ENCODE data around the gene EYA2. TPM values are rescaled to one million over a fixed set of nuclear protein-coding genes. Genes with fewer than 3 reads are reported as not detected.

EYA2 gene
- total RNA-seq, 1 experiment from 2014 or later = 0.33 TPM

GRCh38 chr20:47079047-47079446, 184.4 kb downstream of the EYA2 start:
- no peaks in the 10 kb centered on the region for H3F3A ChIP-seq (ENCODE audit: low read length, unreplicated experiment)
- no peaks in the 10 kb centered on the region for H3K79me2 ChIP-seq (ENCODE audit: low read length)
- H3K4me2 ChIP-seq (ENCODE audit: low read length) = no peak overlapping the region
- no peak overlapping the region for H3K27ac ChIP-seq (ENCODE audit: low read length)
- DNase-seq (no peak), ATAC-seq (no peak)
- H3K27me3 ChIP-seq (ENCODE audit: low read length) = no peaks in the 10 kb centered on the region; the same call in 1 of the 2 replicates
- no peak for TF ChIP-seq EZH2phosphoT487 (IDR thresholded peaks at IDR 0.05; ENCODE audit: borderline replicate concordance, low read length)
- TF ChIP-seq, protein P1, sequence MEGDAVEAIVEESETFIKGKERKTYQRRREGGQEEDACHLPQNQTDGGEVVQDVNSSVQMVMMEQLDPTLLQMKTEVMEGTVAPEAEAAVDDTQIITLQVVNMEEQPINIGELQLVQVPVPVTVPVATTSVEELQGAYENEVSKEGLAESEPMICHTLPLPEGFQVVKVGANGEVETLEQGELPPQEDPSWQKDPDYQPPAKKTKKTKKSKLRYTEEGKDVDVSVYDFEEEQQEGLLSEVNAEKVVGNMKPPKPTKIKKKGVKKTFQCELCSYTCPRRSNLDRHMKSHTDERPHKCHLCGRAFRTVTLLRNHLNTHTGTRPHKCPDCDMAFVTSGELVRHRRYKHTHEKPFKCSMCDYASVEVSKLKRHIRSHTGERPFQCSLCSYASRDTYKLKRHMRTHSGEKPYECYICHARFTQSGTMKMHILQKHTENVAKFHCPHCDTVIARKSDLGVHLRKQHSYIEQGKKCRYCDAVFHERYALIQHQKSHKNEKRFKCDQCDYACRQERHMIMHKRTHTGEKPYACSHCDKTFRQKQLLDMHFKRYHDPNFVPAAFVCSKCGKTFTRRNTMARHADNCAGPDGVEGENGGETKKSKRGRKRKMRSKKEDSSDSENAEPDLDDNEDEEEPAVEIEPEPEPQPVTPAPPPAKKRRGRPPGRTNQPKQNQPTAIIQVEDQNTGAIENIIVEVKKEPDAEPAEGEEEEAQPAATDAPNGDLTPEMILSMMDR (conservative IDR thresholded peaks at IDR 0.05; ENCODE audit: low read depth, low read length) = no peak
- no peak for TF ChIP-seq EZH2 (IDR thresholded peaks at IDR 0.05; ENCODE audit: low read length, unreplicated experiment)
- no peaks in the 10 kb centered on the region for H3K9me3 ChIP-seq (ENCODE audit: low read length)
- no peak overlapping the region for H3K9ac ChIP-seq (ENCODE audit: low read length)
- no TSS peak for BruUV-seq (replicated peaks)
- ChIA-PET CTCF (no interaction called here), POLR2A (ENCODE audit: unreplicated experiment) (no interaction called here)
- no peaks in the 10 kb centered on the region for H3K9me2 ChIP-seq (replicated peaks; ENCODE audit: low read length)
- H3K36me3 ChIP-seq (ENCODE audit: low read depth, low read length) = no peaks in the 10 kb centered on the region
- H3K4me1 ChIP-seq (ENCODE audit: insufficient read depth, low read length) = no peaks in the 10 kb centered on the region
- H4K20me1 ChIP-seq (ENCODE audit: low read length) = no peaks in the 10 kb centered on the region
- H3K4me3 ChIP-seq (ENCODE audit: low read length) = no peak overlapping the region
- H2AFZ ChIP-seq (ENCODE audit: low read length) = no peak overlapping the region
- intact Hi-C loops (cut with micrococcal nuclease) = no loop called here

- ChIA-PET POLR2A (ENCODE audit: unreplicated experiment) (no interaction called here), CTCF (no interaction called here)
- Histone ChIP-seq H3K9me2 (replicated peaks; ENCODE audit: low read length) (no peaks in the 10 kb centered on the region), H4K20me1 (ENCODE audit: low read length) (no peaks in the 10 kb centered on the region), H3K27me3 (ENCODE audit: low read length) (no peaks in the 10 kb centered on the region; the same call in 1 of the 2 replicates), H3K4me1 (ENCODE audit: insufficient read depth, low read length) (no peaks in the 10 kb centered on the region), H3F3A (ENCODE audit: low read length, unreplicated experiment) (no peaks in the 10 kb centered on the region), H3K4me2 (ENCODE audit: low read length) (no peak overlapping the region), H3K79me2 (ENCODE audit: low read length) (no peaks in the 10 kb centered on the region), H3K9ac (ENCODE audit: low read length) (no peak overlapping the region), H3K4me3 (ENCODE audit: low read length) (no peak overlapping the region), H3K36me3 (ENCODE audit: low read depth, low read length) (no peaks in the 10 kb centered on the region), H2AFZ (ENCODE audit: low read length) (no peak overlapping the region), H3K9me3 (ENCODE audit: low read length) (no peaks in the 10 kb centered on the region), H3K27ac (ENCODE audit: low read length) (no peak overlapping the region)
- TF ChIP-seq, protein P1 (conservative IDR thresholded peaks at IDR 0.05; ENCODE audit: low read depth, low read length) = no peak
- TF ChIP-seq EZH2phosphoT487 (IDR thresholded peaks at IDR 0.05; ENCODE audit: borderline replicate concordance, low read length) = no peak
- BruUV-seq (replicated peaks) = no TSS peak
- ATAC-seq (no peak), DNase-seq (no peak)
- intact Hi-C loops (cut with micrococcal nuclease) = no loop called here
Observed at GRCh38 chr20:47080365-47080764, 185.7 kb downstream of the EYA2 start.

GRCh38 chr20:47086316-47086715, 191.7 kb downstream of the EYA2 start:
- Histone ChIP-seq H3F3A (ENCODE audit: low read length, unreplicated experiment) (no peaks in the 10 kb centered on the region), H3K4me1 (ENCODE audit: insufficient read depth, low read length) (no peaks in the 10 kb centered on the region), H3K27ac (ENCODE audit: low read length) (no peak overlapping the region), H3K36me3 (ENCODE audit: low read depth, low read length) (no peaks in the 10 kb centered on the region), H3K79me2 (ENCODE audit: low read length) (no peaks in the 10 kb centered on the region), H4K20me1 (ENCODE audit: low read length) (no peaks in the 10 kb centered on the region), H2AFZ (ENCODE audit: low read length) (no peak overlapping the region), H3K9ac (ENCODE audit: low read length) (no peak overlapping the region), H3K9me2 (replicated peaks; ENCODE audit: low read length) (no peaks in the 10 kb centered on the region), H3K4me2 (ENCODE audit: low read length) (no peak overlapping the region), H3K27me3 (ENCODE audit: low read length) (no peaks in the 10 kb centered on the region), H3K4me3 (ENCODE audit: low read length) (no peak overlapping the region), H3K9me3 (ENCODE audit: low read length) (no peaks in the 10 kb centered on the region)
- CTCF ChIA-PET = no interaction called here
- POLR2A ChIA-PET (ENCODE audit: unreplicated experiment) = no interaction called here
- TF ChIP-seq, protein P1 (conservative IDR thresholded peaks at IDR 0.05; ENCODE audit: low read depth, low read length) = no peak
- TF ChIP-seq EZH2 (IDR thresholded peaks at IDR 0.05; ENCODE audit: low read length, unreplicated experiment) (no peak), EZH2phosphoT487 (IDR thresholded peaks at IDR 0.05; ENCODE audit: borderline replicate concordance, low read length) (no peak)
- ATAC-seq (no peak), DNase-seq (no peak)
- no TSS peak for BruUV-seq (replicated peaks)
- intact Hi-C loops (cut with micrococcal nuclease) = no loop called here
